ENCODE data around the gene DPYD.

DNA sequence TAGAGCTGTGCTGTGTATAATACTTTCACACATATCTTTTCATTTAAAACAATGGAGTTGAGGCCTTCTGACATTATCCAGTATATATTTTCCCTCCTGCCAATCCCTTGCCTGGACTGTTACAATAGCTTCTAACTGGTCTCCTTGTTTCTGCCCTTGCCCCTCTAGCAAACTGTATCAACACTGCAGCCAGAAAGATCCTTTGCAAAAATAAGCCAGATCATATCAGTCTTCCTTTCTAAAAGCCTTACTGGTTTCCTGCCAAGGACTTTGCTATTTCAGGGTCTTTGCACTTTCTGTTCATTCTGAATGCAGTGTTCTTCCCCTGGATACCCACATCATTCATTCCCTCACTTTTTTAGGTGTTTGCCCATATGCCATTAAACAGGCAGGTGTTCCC is 829.2 kb downstream of the DPYD start:
- TF ChIP-seq FOXA1 (IDR thresholded peaks at IDR 0.05) (no peak), CTBP1 (IDR thresholded peaks at IDR 0.05; ENCODE audit: borderline replicate concordance) (no peak), NFRKB (IDR thresholded peaks at IDR 0.05) (no peak), PKNOX1 (IDR thresholded peaks at IDR 0.05) (no peak), FOXK2 (IDR thresholded peaks at IDR 0.05) (no peak), ZNF384 (IDR thresholded peaks at IDR 0.05) (no peak), ARNT (IDR thresholded peaks at IDR 0.05) (no peak), SP1 (IDR thresholded peaks at IDR 0.05) (no peak)

Data from HEK293T (cell line).